Measurements from ENCODE around the gene EHBP1.
"Not testable (repeated sequence)": the region's sequence is repeated elsewhere in the genome, so short reads cannot be mapped to it uniquely, and the experiment has no call there.

Gene EHBP1

GRCh38 chr2:62736899-62737559 lies 31.5 kb downstream of the EHBP1 start:
- no peak for DNase-seq (ENCODE audit: low read depth)

GRCh38 chr2:62738981-62739936 lies 33.7 kb downstream of the EHBP1 start:
- no peak for DNase-seq (ENCODE audit: low read depth)

GRCh38 chr2:62740221-62740620 lies 34.7 kb downstream of the EHBP1 start:
- no peak for DNase-seq (ENCODE audit: low read depth)

GRCh38 chr2:62741127-62741526 lies 35.6 kb downstream of the EHBP1 start:
- DNase-seq (ENCODE audit: low read depth): no peak

GRCh38 chr2:62741954-62742722 lies 36.6 kb downstream of the EHBP1 start:
- DNase-seq (ENCODE audit: low read depth): no peak

- no peak for DNase-seq (ENCODE audit: low read depth)
These were observed 38.0 kb downstream of the EHBP1 start for GRCh38 chr2:62743506-62743905.

- no peak for DNase-seq (ENCODE audit: low read depth)
These were observed 39.1 kb downstream of the EHBP1 start for GRCh38 chr2:62744603-62745002.

- no peak for DNase-seq (ENCODE audit: low read depth)
These were observed 40.5 kb downstream of the EHBP1 start for GRCh38 chr2:62745891-62746481.

- DNase-seq (ENCODE audit: low read depth): no peak
These were observed 41.7 kb downstream of the EHBP1 start for GRCh38 chr2:62747169-62747568.

GRCh38 chr2:62747876-62748275 lies 42.4 kb downstream of the EHBP1 start:
- DNase-seq (ENCODE audit: low read depth): no peak

- not testable (repeated sequence) for DNase-seq (ENCODE audit: low read depth)
These were observed 43.6 kb downstream of the EHBP1 start for GRCh38 chr2:62749111-62749510.

- no peak for DNase-seq (ENCODE audit: low read depth)
These were observed 51.5 kb downstream of the EHBP1 start for GRCh38 chr2:62757029-62757428.

- DNase-seq (ENCODE audit: low read depth): no peak
These were observed 54.5 kb downstream of the EHBP1 start for GRCh38 chr2:62760026-62760425.

- no peak for DNase-seq (ENCODE audit: low read depth)
These were observed 55.0 kb downstream of the EHBP1 start for GRCh38 chr2:62760555-62760954.

GRCh38 chr2:62765619-62766376 lies 60.3 kb downstream of the EHBP1 start:
- DNase-seq (ENCODE audit: low read depth): no peak

- DNase-seq (ENCODE audit: low read depth): no peak
These were observed 63.1 kb downstream of the EHBP1 start for GRCh38 chr2:62768615-62769014.

GRCh38 chr2:62770629-62771028 lies 65.1 kb downstream of the EHBP1 start:
- DNase-seq (ENCODE audit: low read depth): no peak

GRCh38 chr2:62774555-62775366 lies 69.2 kb downstream of the EHBP1 start:
- no peak for DNase-seq (ENCODE audit: low read depth)

GRCh38 chr2:62775367-62775668 lies 69.8 kb downstream of the EHBP1 start:
- DNase-seq (ENCODE audit: low read depth): no peak

- no peak for DNase-seq (ENCODE audit: low read depth)
These were observed 78.2 kb downstream of the EHBP1 start for GRCh38 chr2:62783679-62784078.

- DNase-seq (ENCODE audit: low read depth): no peak
These were observed 78.8 kb downstream of the EHBP1 start for GRCh38 chr2:62784341-62784740.
